RWPE2 (cell line): Measurements from ENCODE around the gene RHBDF2.

Experiments used
- ATAC-seq: fragments of 200-7000 bp; cut with Tn5 transposase; 3 replicates; pipeline ENCODE4 v1.9.1; 2021; ENCODE audit warnings: low read depth
- DNase-seq: peaks from one replicate; pipeline ENCODE4 v3.0.0-alpha.2; 2020; ENCODE audit warnings: low spot score
- H3K27ac ChIP-seq: fragments of 450-650 bp; 2 replicates; pipeline ENCODE4 v1.5.1; 2017; ENCODE audit warnings: mild to moderate bottlenecking; ENCODE audit not compliant: poor library complexity, severe bottlenecking
- H3K27me3 ChIP-seq: fragments of 250-450 bp; sonication (Bioruptor Pico); 2 replicates; pipeline ENCODE4 v1.5.1; 2021; ENCODE audit warnings: mild to moderate bottlenecking, moderate library complexity; ENCODE audit not compliant: insufficient read depth, poor library complexity, severe bottlenecking
- H3K36me3 ChIP-seq: fragments of 250-450 bp; sonication (Bioruptor Pico); 2 replicates; pipeline ENCODE4 v1.5.1; 2020; ENCODE audit warnings: low read depth, mild to moderate bottlenecking, moderate library complexity
- H3K4me1 ChIP-seq: fragments of 250-450 bp; sonication (Bioruptor Pico); 2 replicates; pipeline ENCODE4 v1.5.1; 2021; ENCODE audit warnings: mild to moderate bottlenecking, moderate library complexity; ENCODE audit not compliant: insufficient read depth, poor library complexity, severe bottlenecking
- H3K4me3 ChIP-seq: fragments of 250-450 bp; sonication (Bioruptor Pico); 2 replicates; pipeline ENCODE4 v1.5.1; 2021; ENCODE audit warnings: mild to moderate bottlenecking, moderate library complexity; ENCODE audit not compliant: severe bottlenecking
- H3K9me3 ChIP-seq: fragments of 250-450 bp; sonication (Bioruptor Pico); 2 replicates; pipeline ENCODE4 v1.5.1; 2021; ENCODE audit warnings: mild to moderate bottlenecking, moderate library complexity; ENCODE audit not compliant: severe bottlenecking
- CTCF ChIP-seq: fragments of 450-650 bp; IDR thresholded peaks from one replicate; pipeline ENCODE4 v1.5.1; 2017; ENCODE audit warnings: mild to moderate bottlenecking, moderate library complexity; ENCODE audit not compliant: poor library complexity, severe bottlenecking

RHBDF2 gene

GRCh38 chr17:76490112-76490710 lies 11.0 kb downstream of the RHBDF2 start:
- H3K36me3 ChIP-seq: peaks cover 6% of the 10 kb centered on the region; the same call in 1 of the 2 replicates
- H3K4me3 ChIP-seq: no peak overlapping the region
- ATAC-seq: no peak
- H3K9me3 ChIP-seq: no peaks in the 10 kb centered on the region
- H3K27me3 ChIP-seq: no peaks in the 10 kb centered on the region
- peaks cover 17% of the 10 kb centered on the region for H3K4me1 ChIP-seq
- no peak overlapping the region for H3K27ac ChIP-seq
- TF ChIP-seq CTCF: no peak
- DNase-seq: no peak

- DNase-seq (no peak), ATAC-seq (no peak)
- no peak for TF ChIP-seq CTCF
- H3K9me3 ChIP-seq: no peaks in the 10 kb centered on the region
- H3K27ac ChIP-seq: no peak overlapping the region
- peaks cover 7% of the 10 kb centered on the region for H3K4me1 ChIP-seq
- no peak overlapping the region for H3K4me3 ChIP-seq
- peaks cover 6% of the 10 kb centered on the region; the same call in 1 of the 2 replicates for H3K36me3 ChIP-seq
- no peaks in the 10 kb centered on the region for H3K27me3 ChIP-seq
Measured at GRCh38 chr17:76487451-76488192, 13.6 kb downstream of the RHBDF2 start.

GRCh38 chr17:76485569-76485968 lies 15.7 kb downstream of the RHBDF2 start:
- no peak for ATAC-seq

GRCh38 chr17:76484228-76484725 lies 16.9 kb downstream of the RHBDF2 start:
- TF ChIP-seq CTCF: no peak
- peaks cover 6% of the 10 kb centered on the region for H3K4me1 ChIP-seq
- no peak overlapping the region for H3K4me3 ChIP-seq
- DNase-seq: no peak
- peaks cover 6% of the 10 kb centered on the region; the same call in 1 of the 2 replicates for H3K36me3 ChIP-seq
- H3K27me3 ChIP-seq: no peaks in the 10 kb centered on the region
- no peak for ATAC-seq
- no peaks in the 10 kb centered on the region for H3K9me3 ChIP-seq
- peak overlapping the region; percentile 14 for H3K27ac ChIP-seq

More at GRCh38 chr17:76485569-76485968, 15.7 kb downstream of the RHBDF2 start:
- TF ChIP-seq CTCF: no peak
- no peaks in the 10 kb centered on the region for H3K27me3 ChIP-seq
- H3K36me3 ChIP-seq: peaks cover 6% of the 10 kb centered on the region; the same call in 1 of the 2 replicates
- H3K27ac ChIP-seq: peak overlapping the region; percentile 14
- H3K4me1 ChIP-seq: peaks cover 6% of the 10 kb centered on the region
- no peak overlapping the region for H3K4me3 ChIP-seq
- no peak for DNase-seq
- H3K9me3 ChIP-seq: no peaks in the 10 kb centered on the region
